ENCODE measurements around the gene RUNX2.

Gene RUNX2

DNA sequence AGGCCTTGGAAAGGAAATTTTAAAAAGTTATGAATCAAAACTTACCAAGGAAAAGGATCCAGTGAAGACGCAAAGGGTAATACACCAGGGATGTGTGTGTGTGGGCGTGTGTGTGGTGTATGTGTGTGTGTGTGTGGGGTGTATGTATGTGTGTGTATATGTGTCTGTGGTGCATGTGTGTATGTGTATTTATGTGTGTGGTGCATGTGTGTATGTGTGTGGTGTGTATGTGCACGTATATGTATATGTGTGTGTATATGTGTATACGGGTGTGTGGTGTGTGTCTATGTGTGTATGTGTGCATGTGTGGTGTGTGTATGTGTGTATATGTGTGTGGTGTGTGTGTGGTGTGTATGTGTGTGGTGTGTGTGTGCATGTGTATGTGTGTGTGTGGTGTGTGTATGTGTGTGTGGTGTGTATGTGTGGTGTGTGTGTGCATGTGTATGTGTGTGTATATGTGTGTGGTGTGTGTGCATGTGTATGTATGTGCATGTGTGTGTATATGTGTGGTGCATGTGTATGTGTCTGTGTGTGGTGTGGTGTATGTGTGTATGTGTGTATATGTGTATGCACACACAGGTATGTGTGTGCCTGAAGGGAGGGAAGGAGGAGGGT is 225.7 kb downstream of the RUNX2 start (continued):
- 0 out of 2 replicates have a peak, but pooled peaks have one; percentile 33 for TF ChIP-seq ZNF112 (tag by site-specific recombination; IDR thresholded peaks at IDR 0.05)
- peak; percentile 63; the same call in 1 of the 2 replicates for TF ChIP-seq ZBTB48 (tag by site-specific recombination; IDR thresholded peaks at IDR 0.05)
- TF ChIP-seq KLF16 (tag by site-specific recombination; IDR thresholded peaks at IDR 0.05): no peak
- TF ChIP-seq, protein P1, sequence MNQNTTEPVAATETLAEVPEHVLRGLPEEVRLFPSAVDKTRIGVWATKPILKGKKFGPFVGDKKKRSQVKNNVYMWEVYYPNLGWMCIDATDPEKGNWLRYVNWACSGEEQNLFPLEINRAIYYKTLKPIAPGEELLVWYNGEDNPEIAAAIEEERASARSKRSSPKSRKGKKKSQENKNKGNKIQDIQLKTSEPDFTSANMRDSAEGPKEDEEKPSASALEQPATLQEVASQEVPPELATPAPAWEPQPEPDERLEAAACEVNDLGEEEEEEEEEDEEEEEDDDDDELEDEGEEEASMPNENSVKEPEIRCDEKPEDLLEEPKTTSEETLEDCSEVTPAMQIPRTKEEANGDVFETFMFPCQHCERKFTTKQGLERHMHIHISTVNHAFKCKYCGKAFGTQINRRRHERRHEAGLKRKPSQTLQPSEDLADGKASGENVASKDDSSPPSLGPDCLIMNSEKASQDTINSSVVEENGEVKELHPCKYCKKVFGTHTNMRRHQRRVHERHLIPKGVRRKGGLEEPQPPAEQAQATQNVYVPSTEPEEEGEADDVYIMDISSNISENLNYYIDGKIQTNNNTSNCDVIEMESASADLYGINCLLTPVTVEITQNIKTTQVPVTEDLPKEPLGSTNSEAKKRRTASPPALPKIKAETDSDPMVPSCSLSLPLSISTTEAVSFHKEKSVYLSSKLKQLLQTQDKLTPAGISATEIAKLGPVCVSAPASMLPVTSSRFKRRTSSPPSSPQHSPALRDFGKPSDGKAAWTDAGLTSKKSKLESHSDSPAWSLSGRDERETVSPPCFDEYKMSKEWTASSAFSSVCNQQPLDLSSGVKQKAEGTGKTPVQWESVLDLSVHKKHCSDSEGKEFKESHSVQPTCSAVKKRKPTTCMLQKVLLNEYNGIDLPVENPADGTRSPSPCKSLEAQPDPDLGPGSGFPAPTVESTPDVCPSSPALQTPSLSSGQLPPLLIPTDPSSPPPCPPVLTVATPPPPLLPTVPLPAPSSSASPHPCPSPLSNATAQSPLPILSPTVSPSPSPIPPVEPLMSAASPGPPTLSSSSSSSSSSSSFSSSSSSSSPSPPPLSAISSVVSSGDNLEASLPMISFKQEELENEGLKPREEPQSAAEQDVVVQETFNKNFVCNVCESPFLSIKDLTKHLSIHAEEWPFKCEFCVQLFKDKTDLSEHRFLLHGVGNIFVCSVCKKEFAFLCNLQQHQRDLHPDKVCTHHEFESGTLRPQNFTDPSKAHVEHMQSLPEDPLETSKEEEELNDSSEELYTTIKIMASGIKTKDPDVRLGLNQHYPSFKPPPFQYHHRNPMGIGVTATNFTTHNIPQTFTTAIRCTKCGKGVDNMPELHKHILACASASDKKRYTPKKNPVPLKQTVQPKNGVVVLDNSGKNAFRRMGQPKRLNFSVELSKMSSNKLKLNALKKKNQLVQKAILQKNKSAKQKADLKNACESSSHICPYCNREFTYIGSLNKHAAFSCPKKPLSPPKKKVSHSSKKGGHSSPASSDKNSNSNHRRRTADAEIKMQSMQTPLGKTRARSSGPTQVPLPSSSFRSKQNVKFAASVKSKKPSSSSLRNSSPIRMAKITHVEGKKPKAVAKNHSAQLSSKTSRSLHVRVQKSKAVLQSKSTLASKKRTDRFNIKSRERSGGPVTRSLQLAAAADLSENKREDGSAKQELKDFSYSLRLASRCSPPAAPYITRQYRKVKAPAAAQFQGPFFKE (tag by site-specific recombination; IDR thresholded peaks at IDR 0.05; ENCODE audit: borderline replicate concordance): no peak
- TF ChIP-seq ZBTB20 (tag by site-specific recombination; IDR thresholded peaks at IDR 0.05): 0 out of 2 replicates have a peak, but pooled peaks have one; percentile 24
- no peak for TF ChIP-seq ZNF48 (tag by site-specific recombination; IDR thresholded peaks at IDR 0.05)

DNA sequence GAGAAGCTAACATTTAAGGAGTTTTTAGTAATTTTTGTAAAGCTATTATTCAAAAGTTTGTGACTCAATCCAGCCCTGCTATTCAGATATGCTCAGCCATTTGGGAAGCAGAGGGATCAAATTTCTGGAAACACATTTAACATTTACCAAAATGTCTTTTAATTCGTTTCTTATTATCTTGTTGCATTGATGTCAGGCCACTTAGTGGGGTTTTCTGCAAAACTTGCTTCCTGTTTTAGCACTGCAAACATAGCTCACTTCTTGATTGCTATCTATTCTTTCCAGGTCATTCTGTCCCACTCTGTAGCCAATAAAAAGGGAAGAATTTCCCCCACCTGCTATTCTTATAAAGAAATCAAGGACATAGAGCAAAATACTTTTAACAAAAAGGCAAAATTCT is 226.5 kb downstream of the RUNX2 start:
- no peak overlapping the region for H3K4me3 ChIP-seq (ENCODE audit: low read depth, low read length)
- no peak overlapping the region for H3K27ac ChIP-seq (ENCODE audit: extremely low read depth, low read depth, low read length)
- peaks cover 9% of the 10 kb centered on the region; the same call in 1 of the 2 replicates for H3K4me1 ChIP-seq (ENCODE audit: control insufficient read depth, insufficient read depth, low read length)
- CTCF ChIA-PET: interaction anchor here (0.5 to 1.3 kb wide), 5 partner anchors 15 to 1078 kb away, joined by 3 to 10 read pairs (median 5); no protein-coding TSS in a partner anchor
- POLR2A ChIA-PET: no interaction called here
- H3K36me3 ChIP-seq (ENCODE audit: control insufficient read depth in 2 of 2, insufficient read depth in 1 of 2, low read length in 2 of 2): no peaks in the 10 kb centered on the region
- H3K9me3 ChIP-seq (ENCODE audit: control insufficient read depth, insufficient read depth, low read depth, low read length): no peaks in the 10 kb centered on the region
- TF ChIP-seq, protein P2, sequence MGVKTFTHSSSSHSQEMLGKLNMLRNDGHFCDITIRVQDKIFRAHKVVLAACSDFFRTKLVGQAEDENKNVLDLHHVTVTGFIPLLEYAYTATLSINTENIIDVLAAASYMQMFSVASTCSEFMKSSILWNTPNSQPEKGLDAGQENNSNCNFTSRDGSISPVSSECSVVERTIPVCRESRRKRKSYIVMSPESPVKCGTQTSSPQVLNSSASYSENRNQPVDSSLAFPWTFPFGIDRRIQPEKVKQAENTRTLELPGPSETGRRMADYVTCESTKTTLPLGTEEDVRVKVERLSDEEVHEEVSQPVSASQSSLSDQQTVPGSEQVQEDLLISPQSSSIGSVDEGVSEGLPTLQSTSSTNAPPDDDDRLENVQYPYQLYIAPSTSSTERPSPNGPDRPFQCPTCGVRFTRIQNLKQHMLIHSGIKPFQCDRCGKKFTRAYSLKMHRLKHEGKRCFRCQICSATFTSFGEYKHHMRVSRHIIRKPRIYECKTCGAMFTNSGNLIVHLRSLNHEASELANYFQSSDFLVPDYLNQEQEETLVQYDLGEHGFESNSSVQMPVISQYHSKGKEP (tag by site-specific recombination; IDR thresholded peaks at IDR 0.05): 0 out of 2 replicates have a peak, but pooled peaks have one; percentile 5
- TF ChIP-seq IKZF3 (tag by site-specific recombination; IDR thresholded peaks at IDR 0.05): 0 out of 2 replicates have a peak, but pooled peaks have one; percentile 24
- TF ChIP-seq ZNF776 (tag by site-specific recombination; IDR thresholded peaks at IDR 0.05; ENCODE audit: borderline replicate concordance): no peak
- TF ChIP-seq, protein P3, sequence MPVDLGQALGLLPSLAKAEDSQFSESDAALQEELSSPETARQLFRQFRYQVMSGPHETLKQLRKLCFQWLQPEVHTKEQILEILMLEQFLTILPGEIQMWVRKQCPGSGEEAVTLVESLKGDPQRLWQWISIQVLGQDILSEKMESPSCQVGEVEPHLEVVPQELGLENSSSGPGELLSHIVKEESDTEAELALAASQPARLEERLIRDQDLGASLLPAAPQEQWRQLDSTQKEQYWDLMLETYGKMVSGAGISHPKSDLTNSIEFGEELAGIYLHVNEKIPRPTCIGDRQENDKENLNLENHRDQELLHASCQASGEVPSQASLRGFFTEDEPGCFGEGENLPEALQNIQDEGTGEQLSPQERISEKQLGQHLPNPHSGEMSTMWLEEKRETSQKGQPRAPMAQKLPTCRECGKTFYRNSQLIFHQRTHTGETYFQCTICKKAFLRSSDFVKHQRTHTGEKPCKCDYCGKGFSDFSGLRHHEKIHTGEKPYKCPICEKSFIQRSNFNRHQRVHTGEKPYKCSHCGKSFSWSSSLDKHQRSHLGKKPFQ (tag by site-specific recombination; IDR thresholded peaks at IDR 0.05): no peak
- no peak for TF ChIP-seq ZNF48 (tag by site-specific recombination; IDR thresholded peaks at IDR 0.05)
- TF ChIP-seq, protein P4, sequence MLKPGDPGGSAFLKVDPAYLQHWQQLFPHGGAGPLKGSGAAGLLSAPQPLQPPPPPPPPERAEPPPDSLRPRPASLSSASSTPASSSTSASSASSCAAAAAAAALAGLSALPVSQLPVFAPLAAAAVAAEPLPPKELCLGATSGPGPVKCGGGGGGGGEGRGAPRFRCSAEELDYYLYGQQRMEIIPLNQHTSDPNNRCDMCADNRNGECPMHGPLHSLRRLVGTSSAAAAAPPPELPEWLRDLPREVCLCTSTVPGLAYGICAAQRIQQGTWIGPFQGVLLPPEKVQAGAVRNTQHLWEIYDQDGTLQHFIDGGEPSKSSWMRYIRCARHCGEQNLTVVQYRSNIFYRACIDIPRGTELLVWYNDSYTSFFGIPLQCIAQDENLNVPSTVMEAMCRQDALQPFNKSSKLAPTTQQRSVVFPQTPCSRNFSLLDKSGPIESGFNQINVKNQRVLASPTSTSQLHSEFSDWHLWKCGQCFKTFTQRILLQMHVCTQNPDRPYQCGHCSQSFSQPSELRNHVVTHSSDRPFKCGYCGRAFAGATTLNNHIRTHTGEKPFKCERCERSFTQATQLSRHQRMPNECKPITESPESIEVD (tag by site-specific recombination; IDR thresholded peaks at IDR 0.05): peak; percentile 83
- no peak for TF ChIP-seq ZNF664 (tag by site-specific recombination; IDR thresholded peaks at IDR 0.05)
- no peak for TF ChIP-seq ZNF121 (tag by site-specific recombination; IDR thresholded peaks at IDR 0.05)
- TF ChIP-seq, protein P5, sequence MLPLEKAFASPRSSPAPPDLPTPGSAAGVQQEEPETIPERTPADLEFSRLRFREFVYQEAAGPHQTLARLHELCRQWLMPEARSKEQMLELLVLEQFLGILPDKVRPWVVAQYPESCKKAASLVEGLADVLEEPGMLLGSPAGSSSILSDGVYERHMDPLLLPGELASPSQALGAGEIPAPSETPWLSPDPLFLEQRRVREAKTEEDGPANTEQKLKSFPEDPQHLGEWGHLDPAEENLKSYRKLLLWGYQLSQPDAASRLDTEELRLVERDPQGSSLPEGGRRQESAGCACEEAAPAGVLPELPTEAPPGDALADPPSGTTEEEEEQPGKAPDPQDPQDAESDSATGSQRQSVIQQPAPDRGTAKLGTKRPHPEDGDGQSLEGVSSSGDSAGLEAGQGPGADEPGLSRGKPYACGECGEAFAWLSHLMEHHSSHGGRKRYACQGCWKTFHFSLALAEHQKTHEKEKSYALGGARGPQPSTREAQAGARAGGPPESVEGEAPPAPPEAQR (tag by site-specific recombination; IDR thresholded peaks at IDR 0.05): no peak
- TF ChIP-seq ZNF596 (tag by site-specific recombination; IDR thresholded peaks at IDR 0.05): no peak
- peak; percentile 48; the same call in 1 of the 2 replicates for TF ChIP-seq MZF1 (tag by site-specific recombination; IDR thresholded peaks at IDR 0.05; ENCODE audit: borderline replicate concordance)
- TF ChIP-seq, protein P6, sequence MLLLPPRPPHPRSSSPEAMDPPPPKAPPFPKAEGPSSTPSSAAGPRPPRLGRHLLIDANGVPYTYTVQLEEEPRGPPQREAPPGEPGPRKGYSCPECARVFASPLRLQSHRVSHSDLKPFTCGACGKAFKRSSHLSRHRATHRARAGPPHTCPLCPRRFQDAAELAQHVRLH (tag by site-specific recombination; IDR thresholded peaks at IDR 0.05): no peak
- TF ChIP-seq ZNF24 (tag by site-specific recombination; IDR thresholded peaks at IDR 0.05): no peak
